ENCODE results near the gene PPP1R13L.

Gene PPP1R13L

DNA sequence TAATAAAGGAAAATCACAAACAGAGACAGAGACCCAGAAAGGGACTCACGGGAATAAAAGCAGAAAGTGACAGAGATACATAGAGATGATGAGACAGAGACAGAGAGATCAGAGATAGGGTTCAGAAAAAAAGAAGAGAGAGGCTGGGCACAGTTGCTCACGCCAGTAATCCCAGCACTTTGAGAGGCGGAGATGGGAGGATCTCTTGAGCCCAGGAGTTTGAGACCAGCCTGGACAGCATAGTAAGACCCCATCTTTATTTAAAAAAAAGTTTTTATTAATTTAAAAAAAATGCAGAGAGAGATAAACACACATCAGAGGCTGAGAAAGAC, 43.5 kb upstream of the PPP1R13L start:
- no peaks in the 10 kb centered on the region for H4K20me1 ChIP-seq (ENCODE audit: insufficient read depth, low read length)
- H3K4me2 ChIP-seq (ENCODE audit: low read length): no peak overlapping the region
- TF ChIP-seq, protein P1, sequence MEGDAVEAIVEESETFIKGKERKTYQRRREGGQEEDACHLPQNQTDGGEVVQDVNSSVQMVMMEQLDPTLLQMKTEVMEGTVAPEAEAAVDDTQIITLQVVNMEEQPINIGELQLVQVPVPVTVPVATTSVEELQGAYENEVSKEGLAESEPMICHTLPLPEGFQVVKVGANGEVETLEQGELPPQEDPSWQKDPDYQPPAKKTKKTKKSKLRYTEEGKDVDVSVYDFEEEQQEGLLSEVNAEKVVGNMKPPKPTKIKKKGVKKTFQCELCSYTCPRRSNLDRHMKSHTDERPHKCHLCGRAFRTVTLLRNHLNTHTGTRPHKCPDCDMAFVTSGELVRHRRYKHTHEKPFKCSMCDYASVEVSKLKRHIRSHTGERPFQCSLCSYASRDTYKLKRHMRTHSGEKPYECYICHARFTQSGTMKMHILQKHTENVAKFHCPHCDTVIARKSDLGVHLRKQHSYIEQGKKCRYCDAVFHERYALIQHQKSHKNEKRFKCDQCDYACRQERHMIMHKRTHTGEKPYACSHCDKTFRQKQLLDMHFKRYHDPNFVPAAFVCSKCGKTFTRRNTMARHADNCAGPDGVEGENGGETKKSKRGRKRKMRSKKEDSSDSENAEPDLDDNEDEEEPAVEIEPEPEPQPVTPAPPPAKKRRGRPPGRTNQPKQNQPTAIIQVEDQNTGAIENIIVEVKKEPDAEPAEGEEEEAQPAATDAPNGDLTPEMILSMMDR (IDR thresholded peaks at IDR 0.05; ENCODE audit: low read length): no peak
- no peak for TF ChIP-seq EZH2 (IDR thresholded peaks at IDR 0.05; ENCODE audit: borderline replicate concordance, low read length)
- no peaks in the 10 kb centered on the region for H3K36me3 ChIP-seq (ENCODE audit: insufficient read depth, low read length)
- H3K79me2 ChIP-seq (ENCODE audit: insufficient read depth, low read length): no peaks in the 10 kb centered on the region
- H3K9ac ChIP-seq (ENCODE audit: low read length): no peak overlapping the region
- H2AFZ ChIP-seq (ENCODE audit: low read length): no peak overlapping the region
- H3K27me3 ChIP-seq (ENCODE audit: insufficient read depth, low read length): no peaks in the 10 kb centered on the region
- no peaks in the 10 kb centered on the region for H3K9me2 ChIP-seq (ENCODE audit: low read depth, low read length)
- no peaks in the 10 kb centered on the region; the same call in 1 of the 2 replicates for H3F3A ChIP-seq (ENCODE audit: insufficient read depth, low read length)
- no peak overlapping the region for H3K27ac ChIP-seq (ENCODE audit: low read depth, low read length, poor library complexity, severe bottlenecking)
- H3K4me3 ChIP-seq (ENCODE audit: low read depth, low read length, poor library complexity, severe bottlenecking): no peak overlapping the region
- no peaks in the 10 kb centered on the region for H3K9me3 ChIP-seq (ENCODE audit: low read length)
- peaks cover 45% of the 10 kb centered on the region for H3K4me1 ChIP-seq (ENCODE audit: insufficient read depth, low read length, severe bottlenecking)

DNA sequence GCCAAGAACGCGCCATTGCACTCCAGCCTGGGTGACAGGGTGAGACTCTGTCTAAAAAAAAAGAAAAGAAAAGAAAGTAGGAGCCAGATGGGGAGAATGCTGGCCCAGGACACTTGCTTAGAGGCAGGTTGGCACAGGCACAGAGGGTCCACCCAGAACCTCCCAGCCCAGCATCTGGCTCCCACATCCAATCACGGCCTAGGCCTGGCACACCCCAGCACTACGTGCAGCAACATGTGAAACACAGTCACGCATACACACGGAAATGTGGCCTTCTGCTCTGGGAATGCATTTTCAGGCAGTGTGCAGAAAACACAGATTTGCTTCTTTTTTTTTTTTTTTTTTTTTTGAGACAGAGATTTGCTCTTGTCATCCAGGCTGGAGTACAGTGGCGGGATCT, 42.1 kb upstream of the PPP1R13L start:
- TF ChIP-seq, protein P1 (IDR thresholded peaks at IDR 0.05; ENCODE audit: low read length): no peak
- no peak for TF ChIP-seq EZH2 (IDR thresholded peaks at IDR 0.05; ENCODE audit: borderline replicate concordance, low read length)
- Histone ChIP-seq H3K9ac (ENCODE audit: low read length) (no peak overlapping the region), H3K27me3 (ENCODE audit: insufficient read depth, low read length) (no peaks in the 10 kb centered on the region), H3K9me3 (ENCODE audit: low read length) (no peaks in the 10 kb centered on the region), H3K36me3 (ENCODE audit: insufficient read depth, low read length) (no peaks in the 10 kb centered on the region), H4K20me1 (ENCODE audit: insufficient read depth, low read length) (no peaks in the 10 kb centered on the region), H3K79me2 (ENCODE audit: insufficient read depth, low read length) (no peaks in the 10 kb centered on the region), H3K4me3 (ENCODE audit: low read depth, low read length, poor library complexity, severe bottlenecking) (no peak overlapping the region), H2AFZ (ENCODE audit: low read length) (no peak overlapping the region), H3K4me2 (ENCODE audit: low read length) (no peak overlapping the region), H3K4me1 (ENCODE audit: insufficient read depth, low read length, severe bottlenecking) (peaks cover 50% of the 10 kb centered on the region), H3K9me2 (ENCODE audit: low read depth, low read length) (no peaks in the 10 kb centered on the region), H3F3A (ENCODE audit: insufficient read depth, low read length) (no peaks in the 10 kb centered on the region; the same call in 1 of the 2 replicates), H3K27ac (ENCODE audit: low read depth, low read length, poor library complexity, severe bottlenecking) (no peak overlapping the region)

DNA sequence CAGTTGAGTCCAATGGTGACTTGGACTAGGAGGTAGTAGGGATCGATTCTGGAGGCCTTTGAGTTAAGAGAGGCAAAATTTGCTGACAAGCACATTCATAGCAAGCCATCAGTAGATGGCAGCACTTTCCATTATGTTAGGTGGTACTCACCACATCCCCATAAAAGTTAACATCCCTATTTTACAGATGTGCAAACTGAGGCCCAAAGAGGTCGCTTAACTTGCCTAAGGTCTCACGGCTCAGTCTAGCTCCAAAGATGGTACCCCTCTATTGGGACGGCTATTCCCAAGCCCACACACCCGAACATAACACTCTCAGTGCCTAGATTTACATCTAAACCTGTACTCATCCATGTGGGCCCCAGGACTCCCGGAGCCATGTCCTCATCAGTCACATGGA, 41.4 kb upstream of the PPP1R13L start:
- no peaks in the 10 kb centered on the region for H3K79me2 ChIP-seq (ENCODE audit: insufficient read depth, low read length)
- no peaks in the 10 kb centered on the region for H3F3A ChIP-seq (ENCODE audit: insufficient read depth, low read length)
- no peak overlapping the region for H3K9ac ChIP-seq (ENCODE audit: low read length)
- H3K36me3 ChIP-seq (ENCODE audit: insufficient read depth, low read length): no peaks in the 10 kb centered on the region
- TF ChIP-seq, protein P1 (IDR thresholded peaks at IDR 0.05; ENCODE audit: low read length): peak; percentile 64
- TF ChIP-seq EZH2 (IDR thresholded peaks at IDR 0.05; ENCODE audit: borderline replicate concordance, low read length): no peak
- no peaks in the 10 kb centered on the region for H4K20me1 ChIP-seq (ENCODE audit: insufficient read depth, low read length)
- peaks cover 43% of the 10 kb centered on the region for H3K4me1 ChIP-seq (ENCODE audit: insufficient read depth, low read length, severe bottlenecking)
- no peak overlapping the region for H3K4me3 ChIP-seq (ENCODE audit: low read depth, low read length, poor library complexity, severe bottlenecking)
- no peaks in the 10 kb centered on the region for H3K9me3 ChIP-seq (ENCODE audit: low read length)
- no peak overlapping the region for H3K27ac ChIP-seq (ENCODE audit: low read depth, low read length, poor library complexity, severe bottlenecking)
- no peak overlapping the region for H2AFZ ChIP-seq (ENCODE audit: low read length)
- H3K4me2 ChIP-seq (ENCODE audit: low read length): no peak overlapping the region
- no peaks in the 10 kb centered on the region for H3K9me2 ChIP-seq (ENCODE audit: low read depth, low read length)
- H3K27me3 ChIP-seq (ENCODE audit: insufficient read depth, low read length): no peaks in the 10 kb centered on the region
